Measurements from ENCODE around the gene GPR15LG.

GRCh38 chr10:84137811-84138210 is 35.8 kb upstream of the GPR15LG start:
- TF ChIP-seq, protein P1, sequence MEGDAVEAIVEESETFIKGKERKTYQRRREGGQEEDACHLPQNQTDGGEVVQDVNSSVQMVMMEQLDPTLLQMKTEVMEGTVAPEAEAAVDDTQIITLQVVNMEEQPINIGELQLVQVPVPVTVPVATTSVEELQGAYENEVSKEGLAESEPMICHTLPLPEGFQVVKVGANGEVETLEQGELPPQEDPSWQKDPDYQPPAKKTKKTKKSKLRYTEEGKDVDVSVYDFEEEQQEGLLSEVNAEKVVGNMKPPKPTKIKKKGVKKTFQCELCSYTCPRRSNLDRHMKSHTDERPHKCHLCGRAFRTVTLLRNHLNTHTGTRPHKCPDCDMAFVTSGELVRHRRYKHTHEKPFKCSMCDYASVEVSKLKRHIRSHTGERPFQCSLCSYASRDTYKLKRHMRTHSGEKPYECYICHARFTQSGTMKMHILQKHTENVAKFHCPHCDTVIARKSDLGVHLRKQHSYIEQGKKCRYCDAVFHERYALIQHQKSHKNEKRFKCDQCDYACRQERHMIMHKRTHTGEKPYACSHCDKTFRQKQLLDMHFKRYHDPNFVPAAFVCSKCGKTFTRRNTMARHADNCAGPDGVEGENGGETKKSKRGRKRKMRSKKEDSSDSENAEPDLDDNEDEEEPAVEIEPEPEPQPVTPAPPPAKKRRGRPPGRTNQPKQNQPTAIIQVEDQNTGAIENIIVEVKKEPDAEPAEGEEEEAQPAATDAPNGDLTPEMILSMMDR (IDR thresholded peaks at IDR 0.05) = no peak
- TF ChIP-seq POLR2AphosphoS5 (IDR thresholded peaks at IDR 0.05) = no peak

Data from esophagus muscularis mucosa (tissue), 3 donors.